T-cell (primary cell): ENCODE measurements around the gene LAYN. TPM values are rescaled to one million over a fixed set of nuclear protein-coding genes. Genes with fewer than 3 reads are reported as not detected.

Experiments used
- ATAC-seq, 4 experiments: fragments of 200-7000 bp in 3 of 4; fragments of 150-1000 bp in 1 of 4; cut with Tn5 transposase; replicated peaks in 1 of 4; 1 replicate in 3 of 4; 2 replicates in 1 of 4; pipeline ENCODE4 v1.10.0; 2021; ENCODE audit warnings: moderate library complexity in 3 of 4, mild to moderate bottlenecking in 2 of 4, moderate number of reproducible peaks in 1 of 4
- CTCF ChIA-PET, 2 donors: fragments of 300-600 bp; sonication (Branson Sonifier 250); formaldehyde crosslinking; loops; one replicate each; lab custom pipeline; 2022; ENCODE audit warnings: antibody characterized with exemption in 2 of 2; lab: Charles Lee
- POLR2A ChIA-PET, 2 donors: fragments of 300-600 bp; sonication (Branson Sonifier 250); formaldehyde crosslinking; loops; one replicate each; lab custom pipeline; 2022; ENCODE audit warnings: antibody characterized with exemption in 2 of 2; lab: Charles Lee
- DNase-seq, 35 experiments: peaks; one replicate each; pipeline versions ENCODE4 v3.0.0 to v3.0.0-alpha.2; 2013 to 2023
- H3K27ac ChIP-seq: one replicate; pipeline ENCODE4 v1.5.1; 2013; ENCODE audit warnings: low read length
- H3K27me3 ChIP-seq, 2 experiments: replicated peaks in 1 of 2; 1 replicate in 1 of 2; 2 replicates in 1 of 2; pipeline versions ENCODE4 v1.6.1 to v1.7.0; 2013; ENCODE audit warnings: low read length in 1 of 2, mixed read lengths in 1 of 2; ENCODE audit not compliant: control insufficient read depth in 2 of 2, insufficient read depth in 2 of 2; ENCODE audit errors: extremely low read depth in 1 of 2
- H3K36me3 ChIP-seq, 2 donors: 1 replicate in 1 of 2; 2 replicates in 1 of 2; pipeline versions ENCODE4 v1.6.1 to v1.7.0; 2013; ENCODE audit warnings: low read length in 1 of 2; ENCODE audit not compliant: control insufficient read depth in 2 of 2, insufficient read depth in 1 of 2; ENCODE audit errors: extremely low read depth in 1 of 2
- H3K4me1 ChIP-seq, 2 experiments: 1 replicate in 1 of 2; 2 replicates in 1 of 2; pipeline versions ENCODE4 v1.6.1 to v1.7.0; 2013; ENCODE audit warnings: low read length in 2 of 2, mixed read lengths in 1 of 2; ENCODE audit not compliant: insufficient read depth in 2 of 2, control insufficient read depth in 1 of 2; ENCODE audit errors: extremely low read depth in 1 of 2
- H3K4me3 ChIP-seq, 2 donors: 1 replicate in 1 of 2; 2 replicates in 1 of 2; pipeline versions ENCODE4 v1.5.1 to v1.7.0; 2013; ENCODE audit warnings: mild to moderate bottlenecking in 2 of 2, low read length in 1 of 2, moderate library complexity in 1 of 2; ENCODE audit not compliant: control insufficient read depth in 1 of 2; ENCODE audit errors: extremely low read depth in 1 of 2
- H3K9me3 ChIP-seq: 2 replicates; pipeline ENCODE4 v1.7.0; 2013
- H3K27ac Mint-ChIP-seq, 2 donors: one replicate each; pipeline ENCODE4 v1.8.0; 2020 to 2021; ENCODE audit warnings: mild to moderate bottlenecking in 2 of 2, mixed read lengths in 2 of 2
- H3K27me3 Mint-ChIP-seq, 2 donors: one replicate each; pipeline ENCODE4 v1.8.0; 2021 to 2022; ENCODE audit warnings: mixed read lengths in 2 of 2
- H3K36me3 Mint-ChIP-seq: one replicate; pipeline ENCODE4 v1.8.0; 2021; ENCODE audit warnings: mixed read lengths
- H3K4me1 Mint-ChIP-seq, 3 donors: one replicate each; pipeline ENCODE4 v1.8.0; 2020 to 2022; ENCODE audit warnings: mixed read lengths in 3 of 3, mild to moderate bottlenecking in 1 of 3
- H3K4me3 Mint-ChIP-seq, 3 donors: one replicate each; pipeline ENCODE4 v1.8.0; 2020 to 2022; ENCODE audit warnings: mild to moderate bottlenecking in 3 of 3, mixed read lengths in 3 of 3, moderate library complexity in 3 of 3
- H3K9me3 Mint-ChIP-seq, 3 donors: one replicate each; pipeline ENCODE4 v1.8.0; 2020 to 2022; ENCODE audit warnings: mixed read lengths in 3 of 3
- WGBS: methylation state at CpG from one replicate; pipeline ENCODE4 v1.1.5; 2013; ENCODE audit warnings: missing lambda C conversion rate; ENCODE audit not compliant: insufficient coverage; 5-methylcytosine and 5-hydroxymethylcytosine counted together
- total RNA-seq, 35 experiments: library from RNA in 6 of 35; stranded (reverse) in 6 of 35; fragments of 120-200 nt in 1 of 35; gene quantifications; one replicate each; pipeline versions ENCODE4 v1.2.1 to v1.2.4 and lab custom pipeline; 2013 to 2026

The LAYN gene
- total RNA-seq, 5 donors from 2014 or later (not counting 1 experiment from before 2014, with no cell fraction given), result 1.0 to 3.5 (median 2.6) TPM

DNA sequence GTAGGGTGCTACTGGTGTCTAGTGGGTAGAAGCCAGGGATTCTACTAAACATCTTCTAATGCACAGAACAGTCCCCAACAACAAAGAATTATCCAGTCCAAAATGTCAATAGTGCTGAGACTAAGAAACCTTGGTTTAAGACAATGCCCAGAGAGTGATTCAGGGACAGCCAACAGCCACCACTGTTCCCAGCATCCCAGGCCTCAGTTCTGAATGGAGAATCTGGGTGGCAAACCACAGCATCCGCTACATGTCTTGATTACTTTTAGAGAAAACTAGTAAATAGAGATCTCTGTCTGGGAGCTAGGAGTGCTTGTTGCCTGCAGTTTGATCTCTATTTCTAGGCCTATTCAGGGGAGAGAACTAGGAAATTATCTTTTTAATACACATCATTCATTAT, 40.8 kb downstream of the LAYN start:
- Histone ChIP-seq H3K36me3 (no peaks in the 10 kb centered on the region), H3K4me3 (no peak overlapping the region), H3K4me1 (no peaks in the 10 kb centered on the region), H3K9me3 (no peaks in the 10 kb centered on the region), H3K27me3 (no peaks in the 10 kb centered on the region), H3K27ac (no peak overlapping the region)
- no peak for ATAC-seq
- no peak overlapping the region for H3K4me3 Mint-ChIP-seq
- H3K27ac Mint-ChIP-seq, result no peak overlapping the region
- H3K9me3 Mint-ChIP-seq, result no peaks in the 10 kb centered on the region
- no CpG with 5 or more reads among the region's 1 CpG for WGBS
- H3K36me3 Mint-ChIP-seq, result no peaks in the 10 kb centered on the region
- H3K27me3 Mint-ChIP-seq, result peaks cover 3 to 4% of the 10 kb centered on the region in 2 donors
- no peaks in the 10 kb centered on the region for H3K4me1 Mint-ChIP-seq
- DNase-seq, result no peak
- ChIA-PET POLR2A (no interaction called here), CTCF (interaction anchor here (0.8 to 1.3 kb wide), 2 partner anchors 196 to 252 kb away, joined by 3 to 4 read pairs; no protein-coding TSS in a partner anchor)

DNA sequence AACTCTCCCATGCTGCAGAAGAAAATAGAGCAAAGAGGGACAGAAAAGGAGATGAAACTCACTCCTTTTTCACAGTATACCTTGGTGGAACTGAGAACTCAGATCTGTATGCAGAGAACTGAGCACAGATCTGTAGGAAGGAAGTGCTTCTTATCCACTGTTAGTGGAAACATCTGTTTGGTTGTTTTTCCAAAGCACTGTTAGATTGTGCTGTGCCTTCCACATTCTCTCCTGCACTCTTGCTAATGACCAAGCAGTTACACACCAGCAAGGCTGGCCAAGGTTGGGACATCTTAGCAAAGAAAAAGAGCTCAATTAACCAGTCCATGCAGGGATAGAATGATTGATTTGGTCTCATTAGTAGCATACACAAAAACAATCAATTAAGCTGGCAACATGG, 41.6 kb downstream of the LAYN start:
- H3K27ac Mint-ChIP-seq, result no peak overlapping the region
- ChIA-PET POLR2A (interaction anchor here in 1 of 2 donors (0.6 kb wide), 1 partner anchor 62 kb away, joined by 8 read pairs; no protein-coding TSS in a partner anchor), CTCF (interaction anchor here (0.7 to 1.3 kb wide), 7 partner anchors 191 to 258 kb away, joined by 3 to 4 read pairs (median 3); no protein-coding TSS in a partner anchor)
- H3K27ac ChIP-seq, result no peak overlapping the region
- DNase-seq (no peak), ATAC-seq (no peak)
- no peaks in the 10 kb centered on the region for H3K9me3 Mint-ChIP-seq
- no peaks in the 10 kb centered on the region for H3K27me3 ChIP-seq
- peaks cover 3 to 4% of the 10 kb centered on the region in 2 donors for H3K27me3 Mint-ChIP-seq
- no peaks in the 10 kb centered on the region for H3K36me3 ChIP-seq
- no peaks in the 10 kb centered on the region for H3K36me3 Mint-ChIP-seq
- no peak overlapping the region for H3K4me3 Mint-ChIP-seq
- no peak overlapping the region for H3K4me3 ChIP-seq
- H3K9me3 ChIP-seq, result no peaks in the 10 kb centered on the region
- H3K4me1 Mint-ChIP-seq, result no peaks in the 10 kb centered on the region
- no peaks in the 10 kb centered on the region for H3K4me1 ChIP-seq

DNA sequence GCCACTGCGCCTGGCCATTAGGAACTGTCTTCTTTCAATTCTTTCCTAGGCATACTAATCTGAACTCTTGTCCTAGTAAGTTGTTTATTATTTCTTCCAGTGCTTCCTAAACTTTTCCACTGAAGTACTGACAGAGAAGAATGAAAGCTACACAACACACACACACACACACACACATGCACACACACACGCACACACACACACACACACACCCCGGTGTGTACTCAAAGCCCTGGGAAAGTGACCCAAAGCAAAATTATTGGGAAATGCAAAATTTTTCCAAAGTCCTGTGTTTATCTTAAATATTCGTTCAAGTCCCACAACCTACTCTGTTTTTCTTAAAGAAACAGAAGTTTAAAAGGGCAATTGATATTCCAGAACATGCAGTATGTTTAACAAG, 42.4 kb downstream of the LAYN start:
- Mint-ChIP-seq H3K27me3 (peaks cover 3 to 4% of the 10 kb centered on the region in 2 donors), H3K4me1 (no peaks in the 10 kb centered on the region), H3K36me3 (no peaks in the 10 kb centered on the region), H3K27ac (no peak overlapping the region), H3K9me3 (no peaks in the 10 kb centered on the region), H3K4me3 (no peak overlapping the region)
- H3K36me3 ChIP-seq, result no peaks in the 10 kb centered on the region
- no peaks in the 10 kb centered on the region for H3K9me3 ChIP-seq
- no peaks in the 10 kb centered on the region for H3K27me3 ChIP-seq
- WGBS, result no CpG with 5 or more reads among the region's 4 CpGs
- CTCF ChIA-PET, result interaction anchor here (0.7 to 1.5 kb wide), 7 partner anchors 190 to 259 kb away, joined by 3 to 7 read pairs (median 4); no protein-coding TSS in a partner anchor
- POLR2A ChIA-PET, result interaction anchor here in 1 of 2 donors (0.6 kb wide), 1 partner anchor 61 kb away, joined by 8 read pairs; no protein-coding TSS in a partner anchor
- no peak for DNase-seq
- no peaks in the 10 kb centered on the region for H3K4me1 ChIP-seq
- H3K4me3 ChIP-seq, result no peak overlapping the region
- no peak overlapping the region for H3K27ac ChIP-seq
- ATAC-seq, result no peak

DNA sequence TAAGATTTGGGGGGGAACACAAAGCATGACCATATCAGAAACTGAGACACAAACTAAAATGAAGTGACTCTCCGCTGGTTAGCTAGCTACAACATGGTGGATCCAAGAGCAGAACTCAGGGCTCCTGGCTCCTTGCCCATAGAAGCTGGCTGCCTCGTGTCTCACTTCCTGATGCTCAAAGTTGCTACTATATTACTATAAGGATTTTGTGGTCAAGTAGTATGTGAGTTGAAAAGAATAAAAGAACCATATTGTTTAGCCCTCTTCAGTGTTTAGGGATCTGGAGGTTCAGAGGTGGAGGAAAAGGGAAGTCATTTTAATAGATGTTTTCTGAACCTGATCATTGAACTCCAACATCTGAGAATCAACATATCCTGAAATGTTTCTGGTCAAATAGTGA, 44.9 kb downstream of the LAYN start:
- H3K4me3 ChIP-seq, result no peak overlapping the region
- Mint-ChIP-seq H3K27ac (no peak overlapping the region), H3K36me3 (no peaks in the 10 kb centered on the region), H3K9me3 (no peaks in the 10 kb centered on the region), H3K4me1 (no peaks in the 10 kb centered on the region), H3K4me3 (no peak overlapping the region), H3K27me3 (peaks cover 3 to 4% of the 10 kb centered on the region in 2 donors)
- H3K36me3 ChIP-seq, result no peaks in the 10 kb centered on the region
- no peak for DNase-seq
- H3K27me3 ChIP-seq, result no peaks in the 10 kb centered on the region
- ChIA-PET CTCF (interaction anchor here (1.3 to 3.3 kb wide), 3 partner anchors 12 to 194 kb away, joined by 3 to 19 read pairs (median 3); no protein-coding TSS in a partner anchor), POLR2A (no interaction called here)
- no peak for ATAC-seq
- no peaks in the 10 kb centered on the region for H3K9me3 ChIP-seq
- 80% methylated on average over 1 of the region's 2 CpGs for WGBS
- H3K27ac ChIP-seq, result no peak overlapping the region
- no peaks in the 10 kb centered on the region for H3K4me1 ChIP-seq

DNA sequence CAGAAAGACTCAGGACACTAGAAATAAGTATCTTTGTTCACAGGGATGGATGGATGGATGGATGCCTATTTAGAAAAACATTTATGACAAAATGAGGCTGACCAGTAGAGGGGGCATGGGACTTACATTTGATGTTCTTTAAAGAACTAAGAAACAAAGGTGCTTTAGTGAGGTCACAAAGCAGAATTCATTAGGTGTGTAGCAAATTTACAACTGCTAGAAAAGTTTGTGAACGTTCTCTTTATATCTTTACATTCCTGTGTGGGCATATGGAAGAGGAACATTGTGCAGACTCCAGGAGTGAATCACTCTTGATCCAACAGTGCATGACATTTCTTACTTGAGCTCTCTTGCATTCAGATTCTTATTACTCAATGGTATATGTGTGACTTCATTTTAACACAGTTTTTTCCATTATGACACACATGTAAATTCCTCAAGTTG, 45.9 kb downstream of the LAYN start:
- ChIA-PET POLR2A (no interaction called here), CTCF (interaction anchor here (0.6 to 3.3 kb wide), 12 partner anchors 10 to 309 kb away, joined by 3 to 50 read pairs (median 4); partner anchors contain the start of gene PPP2R1B (in 1 of the 2))
- peaks cover 0 to 4% of the 10 kb centered on the region in 2 experiments for H3K4me1 ChIP-seq
- H3K9me3 ChIP-seq, result no peaks in the 10 kb centered on the region
- no peak overlapping the region for H3K27ac Mint-ChIP-seq
- H3K4me3 ChIP-seq, result no peak overlapping the region
- H3K4me1 Mint-ChIP-seq, result no peaks in the 10 kb centered on the region
- no peaks in the 10 kb centered on the region for H3K27me3 ChIP-seq
- peaks cover 3 to 4% of the 10 kb centered on the region in 2 donors for H3K27me3 Mint-ChIP-seq
- no peaks in the 10 kb centered on the region for H3K36me3 ChIP-seq
- peak; percentile 61 to 75 (median 63) for ATAC-seq
- H3K9me3 Mint-ChIP-seq, result no peaks in the 10 kb centered on the region
- H3K36me3 Mint-ChIP-seq, result no peaks in the 10 kb centered on the region
- no peak overlapping the region for H3K27ac ChIP-seq
- peak in 28 of 35 experiments; percentile 6 to 78 (median 40) for DNase-seq
- no peak overlapping the region for H3K4me3 Mint-ChIP-seq
- no CpG with 5 or more reads among the region's 1 CpG for WGBS

DNA sequence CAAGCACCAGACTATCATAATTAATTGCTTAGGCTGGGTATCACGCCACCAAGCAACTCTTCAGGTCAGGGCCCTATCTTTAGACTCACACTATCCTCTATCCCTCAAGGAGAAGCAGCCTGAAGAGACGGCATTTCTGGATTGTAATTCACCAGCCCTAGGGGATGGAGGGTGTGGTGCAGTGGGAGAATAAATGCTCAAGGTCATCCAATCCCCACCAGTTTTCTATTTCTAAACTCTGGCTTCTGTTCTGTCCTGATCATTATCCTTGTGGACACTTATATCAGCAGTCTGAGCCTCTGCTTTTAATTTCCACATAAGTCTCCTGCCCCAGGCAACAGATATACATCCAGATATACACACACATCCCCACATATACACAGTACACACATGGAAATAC, 48.6 kb downstream of the LAYN start:
- Histone ChIP-seq H3K4me1 (peaks cover 0 to 6% of the 10 kb centered on the region in 2 experiments), H3K9me3 (no peaks in the 10 kb centered on the region), H3K4me3 (no peak overlapping the region), H3K27ac (no peak overlapping the region), H3K27me3 (no peaks in the 10 kb centered on the region), H3K36me3 (no peaks in the 10 kb centered on the region)
- Mint-ChIP-seq H3K36me3 (no peaks in the 10 kb centered on the region), H3K27me3 (peaks cover 4 to 5% of the 10 kb centered on the region in 2 donors), H3K4me3 (no peak overlapping the region), H3K9me3 (no peaks in the 10 kb centered on the region), H3K27ac (no peak overlapping the region), H3K4me1 (no peaks in the 10 kb centered on the region)
- no CpG with 5 or more reads among the region's 2 CpGs for WGBS
- DNase-seq, result no peak
- no peak for ATAC-seq
- ChIA-PET POLR2A (no interaction called here), CTCF (interaction anchor here (1.1 to 1.6 kb wide), 3 partner anchors 9 to 253 kb away, joined by 3 to 5 read pairs (median 5); no protein-coding TSS in a partner anchor)
